Hippocampal formation (tissue), 2 donors: Measurements from ENCODE around the gene VARS1.
"Not testable (repeated sequence)": the region's sequence is repeated elsewhere in the genome, so short reads cannot be mapped to it uniquely, and the experiment has no call there.

ENCODE experiments used
- DNase-seq, 2 donors: peaks; one replicate each; lab custom pipeline; 2025; lab: John Stamatoyannopoulos, UW

Gene VARS1

GRCh38 chr6:31822036-31822821 is 26.7 kb upstream of the VARS1 start:
- DNase-seq = peak; percentile 84 to 89

- DNase-seq = peak; percentile 74 to 89
These were observed 25.9 kb upstream of the VARS1 start for GRCh38 chr6:31821301-31822035.

- DNase-seq = not testable (repeated sequence)
These were observed 24.8 kb upstream of the VARS1 start for GRCh38 chr6:31820399-31820798.

- no peak for DNase-seq
These were observed 24.3 kb upstream of the VARS1 start for GRCh38 chr6:31819871-31820299.

GRCh38 chr6:31817929-31818511 is 22.5 kb upstream of the VARS1 start:
- peak in 1 of 2 donors; percentile 63 for DNase-seq

GRCh38 chr6:31817133-31817928 is 21.8 kb upstream of the VARS1 start:
- peak; percentile 47 to 75 for DNase-seq

- peak; percentile 96 for DNase-seq
These were observed 19.7 kb upstream of the VARS1 start, which contains the start of the genes HSPA1A and HSPA1L for GRCh38 chr6:31815025-31815838. TSS of gene HSPA1A (plus strand) at chr6:31815543. CDS start at chr6:31815757, 214 bp downstream. TSS of gene HSPA1L (minus strand) at chr6:31815283. CDS start at chr6:31811972, 3,311 bp downstream.

GRCh38 chr6:31814677-31815024 is 19.1 kb upstream of the VARS1 start:
- DNase-seq = peak; percentile 95 to 98

- no peak for DNase-seq
These were observed 17.9 kb upstream of the VARS1 start for GRCh38 chr6:31813465-31813849.

GRCh38 chr6:31811645-31812044 is 16.1 kb upstream of the VARS1 start:
- no peak for DNase-seq

- not testable (repeated sequence) for DNase-seq
These were observed 13.0 kb upstream of the VARS1 start for GRCh38 chr6:31808599-31808998.

GRCh38 chr6:31806470-31807272 is 11.1 kb upstream of the VARS1 start, which contains the start of gene LSM2:
TSS of gene LSM2 (minus strand) at chr6:31806966. CDS start at chr6:31806757, 209 bp downstream.
- DNase-seq = peak; percentile 94 to 95

- no peak for DNase-seq
These were observed 10.5 kb upstream of the VARS1 start for GRCh38 chr6:31805939-31806469.

- not testable (repeated sequence) for DNase-seq
These were observed 5.7 kb upstream of the VARS1 start for GRCh38 chr6:31801031-31801927.

GRCh38 chr6:31799781-31800180 is 4.2 kb upstream of the VARS1 start:
- no peak for DNase-seq

GRCh38 chr6:31797588-31797987 is 2.0 kb upstream of the VARS1 start:
- no peak for DNase-seq

- no peak for DNase-seq
These were observed 1.4 kb upstream of the VARS1 start for GRCh38 chr6:31796993-31797385.

- no peak for DNase-seq
These were observed 511 bp downstream of the VARS1 start for GRCh38 chr6:31794866-31795615.
